ENCODE measurements around the gene FKBP1A. TPM values are rescaled to one million over a fixed set of nuclear protein-coding genes. Genes with fewer than 3 reads are reported as not detected.

Gene FKBP1A
- total RNA-seq, 1 donor from 2014 or later: 183 TPM

DNA sequence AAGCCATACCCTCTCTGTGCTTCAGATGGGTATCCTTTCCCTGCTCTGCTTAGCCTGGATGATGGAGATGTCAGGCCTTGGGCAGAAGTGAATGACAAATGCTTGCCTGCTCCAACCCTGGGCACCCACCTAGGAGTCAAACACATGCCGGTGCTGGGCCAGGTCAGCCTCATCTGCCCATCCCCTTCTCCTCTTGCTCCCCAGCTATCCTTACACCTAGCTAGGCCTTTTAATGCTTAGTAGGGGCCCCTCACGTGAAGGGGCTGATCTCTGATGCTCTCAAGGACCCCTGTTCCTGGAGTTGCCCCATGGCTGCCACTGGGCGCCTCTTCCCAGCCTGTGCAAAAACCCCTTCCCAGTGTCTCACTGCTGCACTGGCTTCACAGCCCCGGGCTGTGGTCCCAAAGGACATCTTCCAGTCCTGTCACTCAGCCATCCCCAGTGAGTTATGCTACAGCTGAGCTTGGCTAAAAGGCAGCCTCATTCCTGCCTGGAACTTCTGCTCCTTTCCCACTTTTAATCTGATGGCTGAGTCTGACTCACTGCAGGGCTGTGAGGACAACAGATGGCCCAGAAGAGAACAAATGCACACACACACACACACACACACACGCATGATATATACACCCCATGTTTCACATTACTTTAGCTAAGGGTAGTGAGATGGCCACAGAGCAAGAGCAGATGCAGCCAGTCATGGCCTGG is 51.1 kb downstream of the FKBP1A start:
- Mint-ChIP-seq H3K36me3 (ENCODE audit: low read depth) (no peaks in the 10 kb centered on the region), H3K27ac (ENCODE audit: unreplicated experiment) (no peak overlapping the region), H3K27me3 (ENCODE audit: low read depth) (no peaks in the 10 kb centered on the region), H3K4me1 (ENCODE audit: low read depth) (peaks cover 10% of the 10 kb centered on the region), H3K9me3 (ENCODE audit: low read depth) (peaks cover 4% of the 10 kb centered on the region), H3K4me3 (ENCODE audit: unreplicated experiment) (no peak overlapping the region)
- TF ChIP-seq, protein P1, sequence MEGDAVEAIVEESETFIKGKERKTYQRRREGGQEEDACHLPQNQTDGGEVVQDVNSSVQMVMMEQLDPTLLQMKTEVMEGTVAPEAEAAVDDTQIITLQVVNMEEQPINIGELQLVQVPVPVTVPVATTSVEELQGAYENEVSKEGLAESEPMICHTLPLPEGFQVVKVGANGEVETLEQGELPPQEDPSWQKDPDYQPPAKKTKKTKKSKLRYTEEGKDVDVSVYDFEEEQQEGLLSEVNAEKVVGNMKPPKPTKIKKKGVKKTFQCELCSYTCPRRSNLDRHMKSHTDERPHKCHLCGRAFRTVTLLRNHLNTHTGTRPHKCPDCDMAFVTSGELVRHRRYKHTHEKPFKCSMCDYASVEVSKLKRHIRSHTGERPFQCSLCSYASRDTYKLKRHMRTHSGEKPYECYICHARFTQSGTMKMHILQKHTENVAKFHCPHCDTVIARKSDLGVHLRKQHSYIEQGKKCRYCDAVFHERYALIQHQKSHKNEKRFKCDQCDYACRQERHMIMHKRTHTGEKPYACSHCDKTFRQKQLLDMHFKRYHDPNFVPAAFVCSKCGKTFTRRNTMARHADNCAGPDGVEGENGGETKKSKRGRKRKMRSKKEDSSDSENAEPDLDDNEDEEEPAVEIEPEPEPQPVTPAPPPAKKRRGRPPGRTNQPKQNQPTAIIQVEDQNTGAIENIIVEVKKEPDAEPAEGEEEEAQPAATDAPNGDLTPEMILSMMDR (IDR thresholded peaks at IDR 0.05): no peak
- no peak for DNase-seq (ENCODE audit: low spot score)

DNA sequence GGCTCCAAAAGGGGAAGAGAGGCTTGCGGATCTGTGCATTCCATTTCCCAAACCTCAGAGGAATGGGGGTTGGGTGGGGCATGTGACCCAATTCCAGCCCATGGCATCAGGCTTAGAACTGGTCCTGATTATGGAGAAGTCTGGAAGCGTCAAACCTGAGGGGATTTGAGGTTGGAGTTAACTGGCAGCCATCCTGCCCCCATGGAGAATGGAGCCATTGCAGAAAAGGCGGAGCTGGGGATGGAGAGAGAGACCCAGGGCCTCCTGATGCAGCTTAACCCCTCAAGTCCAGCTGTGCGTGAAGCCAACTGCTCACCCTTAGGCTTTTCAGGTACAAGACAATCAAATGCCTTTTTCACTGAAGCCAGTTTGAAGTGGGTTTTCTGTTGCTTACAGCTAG is 54.1 kb downstream of the FKBP1A start:
- Mint-ChIP-seq H3K27ac (ENCODE audit: unreplicated experiment) (no peak overlapping the region), H3K4me3 (ENCODE audit: unreplicated experiment) (no peak overlapping the region), H3K9me3 (ENCODE audit: low read depth) (no peaks in the 10 kb centered on the region), H3K27me3 (ENCODE audit: low read depth) (no peaks in the 10 kb centered on the region), H3K4me1 (ENCODE audit: low read depth) (peaks cover 8% of the 10 kb centered on the region), H3K36me3 (ENCODE audit: low read depth) (no peaks in the 10 kb centered on the region)
- DNase-seq (ENCODE audit: low spot score): no peak
- TF ChIP-seq, protein P1 (IDR thresholded peaks at IDR 0.05): no peak

DNA sequence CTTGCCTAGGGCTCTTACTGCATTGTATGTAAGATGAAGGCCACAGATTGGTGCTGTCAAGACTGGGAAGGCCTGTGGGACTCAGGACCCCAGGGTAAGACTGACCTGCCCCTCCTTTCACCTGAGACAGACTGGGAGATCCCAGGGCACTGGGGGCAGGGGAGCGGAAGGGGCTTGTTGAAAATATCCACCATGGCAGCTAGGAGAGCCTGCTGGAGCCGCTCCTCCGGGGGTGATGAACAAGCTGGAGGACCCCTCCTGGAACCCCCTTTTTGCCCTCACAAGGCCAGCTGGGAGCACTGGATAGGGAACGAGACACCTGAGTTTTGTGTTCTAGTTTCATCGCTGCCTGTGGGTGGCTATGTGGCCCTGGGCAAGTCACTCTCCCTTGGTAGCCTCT is 54.8 kb downstream of the FKBP1A start:
- no peak overlapping the region for H3K27ac Mint-ChIP-seq (ENCODE audit: unreplicated experiment)
- no peak for DNase-seq (ENCODE audit: low spot score)
- H3K9me3 Mint-ChIP-seq (ENCODE audit: low read depth): no peaks in the 10 kb centered on the region
- H3K27me3 Mint-ChIP-seq (ENCODE audit: low read depth): no peaks in the 10 kb centered on the region
- peaks cover 5% of the 10 kb centered on the region for H3K4me1 Mint-ChIP-seq (ENCODE audit: low read depth)
- TF ChIP-seq, protein P1 (IDR thresholded peaks at IDR 0.05): no peak
- H3K36me3 Mint-ChIP-seq (ENCODE audit: low read depth): no peaks in the 10 kb centered on the region
- H3K4me3 Mint-ChIP-seq (ENCODE audit: unreplicated experiment): no peak overlapping the region

DNA sequence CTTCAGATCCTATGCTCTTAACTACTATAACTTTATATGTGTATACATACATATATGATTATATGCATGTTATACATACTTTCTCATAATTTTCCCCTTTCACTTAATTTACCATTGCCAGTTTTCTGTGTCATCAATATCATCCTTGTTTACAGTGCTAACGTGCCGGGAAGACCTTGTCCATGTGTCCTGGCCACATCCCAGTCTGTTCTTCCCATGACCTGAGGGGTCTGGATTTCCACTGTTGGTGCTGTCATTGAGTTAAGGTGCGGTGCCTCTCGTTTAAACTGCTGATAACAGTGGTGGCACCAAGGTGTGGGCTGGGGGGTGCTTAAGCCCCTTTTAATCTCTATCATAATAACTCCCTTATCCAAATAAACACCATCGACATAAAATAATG is 55.4 kb downstream of the FKBP1A start:
- Mint-ChIP-seq H3K27ac (ENCODE audit: unreplicated experiment) (no peak overlapping the region), H3K4me1 (ENCODE audit: low read depth) (peaks cover 5% of the 10 kb centered on the region), H3K9me3 (ENCODE audit: low read depth) (no peaks in the 10 kb centered on the region), H3K27me3 (ENCODE audit: low read depth) (no peaks in the 10 kb centered on the region), H3K36me3 (ENCODE audit: low read depth) (no peaks in the 10 kb centered on the region), H3K4me3 (ENCODE audit: unreplicated experiment) (no peak overlapping the region)
- TF ChIP-seq, protein P1 (IDR thresholded peaks at IDR 0.05): no peak
- no peak for DNase-seq (ENCODE audit: low spot score)

DNA sequence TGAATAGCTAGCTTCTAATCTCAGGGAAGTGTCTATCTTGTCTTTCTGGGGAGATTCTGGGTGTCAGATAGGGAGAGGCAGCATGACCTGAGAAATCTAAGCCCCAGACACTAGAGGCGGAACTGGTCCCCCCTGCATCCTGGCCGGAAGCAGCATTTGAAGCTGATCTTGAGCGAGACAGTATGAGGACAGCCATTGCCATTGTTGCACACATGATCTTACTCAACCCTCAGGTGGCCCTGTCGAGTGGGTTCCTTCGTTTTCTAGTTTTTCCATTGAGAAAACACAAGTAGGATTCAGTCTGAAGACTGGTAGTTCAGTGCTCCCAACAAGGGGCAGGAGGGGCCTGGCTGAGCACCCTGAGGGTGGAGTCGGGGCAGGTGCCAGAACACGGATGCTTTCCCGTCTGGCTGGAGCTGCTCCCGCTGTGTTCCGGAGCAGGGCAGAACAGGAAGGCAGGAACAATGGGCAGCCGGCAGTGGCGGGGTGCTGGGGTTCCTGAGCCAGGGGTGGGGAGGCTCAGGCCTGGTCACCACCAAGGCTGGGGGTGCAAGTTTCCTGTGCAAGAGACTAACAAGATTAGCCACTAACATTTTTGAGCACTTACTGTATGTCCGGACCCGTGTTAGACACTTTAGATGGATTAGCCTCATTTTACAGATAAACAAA is 56.0 kb downstream of the FKBP1A start:
- Mint-ChIP-seq H3K27ac (ENCODE audit: unreplicated experiment) (no peak overlapping the region), H3K9me3 (ENCODE audit: low read depth) (no peaks in the 10 kb centered on the region), H3K27me3 (ENCODE audit: low read depth) (no peaks in the 10 kb centered on the region), H3K36me3 (ENCODE audit: low read depth) (no peaks in the 10 kb centered on the region), H3K4me3 (ENCODE audit: unreplicated experiment) (no peak overlapping the region), H3K4me1 (ENCODE audit: low read depth) (peaks cover 2% of the 10 kb centered on the region)
- DNase-seq (ENCODE audit: low spot score): no peak
- TF ChIP-seq, protein P1 (IDR thresholded peaks at IDR 0.05): no peak
